ENCODE data around the gene SEPTIN8. TPM values are rescaled to one million over a fixed set of nuclear protein-coding genes. Genes with fewer than 3 reads are reported as not detected.

The SEPTIN8 gene
- total RNA-seq, 1 donor from 2014 or later, result 26.9 TPM

DNA sequence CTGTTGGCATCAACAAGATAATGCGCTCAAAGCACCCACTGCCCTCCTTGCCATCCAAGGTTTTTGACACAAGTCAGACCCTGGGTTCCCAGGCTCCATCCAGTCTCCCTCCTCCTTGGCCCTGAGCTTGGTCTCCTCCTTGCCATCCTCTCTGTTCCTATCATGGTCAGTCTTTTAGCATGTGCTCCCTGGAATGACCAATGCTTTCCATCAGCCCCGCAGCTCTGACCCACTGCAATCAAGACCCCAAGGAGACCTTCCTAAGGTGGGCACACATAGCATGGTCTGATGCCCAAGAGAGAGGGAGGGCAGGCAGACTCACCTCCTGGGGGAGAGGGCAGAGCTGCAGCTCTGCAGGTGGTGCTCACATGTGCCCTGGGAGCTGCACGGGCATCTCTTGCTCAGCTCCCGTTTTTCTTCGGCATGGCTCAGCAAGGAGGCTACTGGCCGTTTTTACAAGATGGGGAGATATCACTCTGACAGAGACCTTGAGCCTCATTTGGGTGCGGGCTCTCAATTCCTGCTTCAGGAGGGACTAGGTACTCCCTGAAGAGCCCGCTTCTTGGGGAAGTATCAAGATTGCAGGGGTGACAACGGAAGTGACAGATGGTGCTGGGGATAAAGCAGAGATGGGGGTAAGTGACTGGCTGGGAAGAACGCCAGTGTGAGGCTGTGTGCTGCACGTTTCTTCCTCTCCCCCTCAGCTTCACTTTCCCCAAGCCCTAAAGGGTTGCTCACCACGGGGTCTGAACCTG lies 3.3 kb downstream of the SEPTIN8 start:
- Mint-ChIP-seq H3K27ac (ENCODE audit: unreplicated experiment) (no peak overlapping the region), H3K4me1 (ENCODE audit: low read depth, unreplicated experiment) (peaks cover 10% of the 10 kb centered on the region), H3K27me3 (ENCODE audit: unreplicated experiment) (peaks cover 12% of the 10 kb centered on the region), H3K9me3 (ENCODE audit: unreplicated experiment) (no peaks in the 10 kb centered on the region), H3K4me3 (ENCODE audit: unreplicated experiment) (no peak overlapping the region), H3K36me3 (ENCODE audit: unreplicated experiment) (no peaks in the 10 kb centered on the region)
- TF ChIP-seq, protein P1, sequence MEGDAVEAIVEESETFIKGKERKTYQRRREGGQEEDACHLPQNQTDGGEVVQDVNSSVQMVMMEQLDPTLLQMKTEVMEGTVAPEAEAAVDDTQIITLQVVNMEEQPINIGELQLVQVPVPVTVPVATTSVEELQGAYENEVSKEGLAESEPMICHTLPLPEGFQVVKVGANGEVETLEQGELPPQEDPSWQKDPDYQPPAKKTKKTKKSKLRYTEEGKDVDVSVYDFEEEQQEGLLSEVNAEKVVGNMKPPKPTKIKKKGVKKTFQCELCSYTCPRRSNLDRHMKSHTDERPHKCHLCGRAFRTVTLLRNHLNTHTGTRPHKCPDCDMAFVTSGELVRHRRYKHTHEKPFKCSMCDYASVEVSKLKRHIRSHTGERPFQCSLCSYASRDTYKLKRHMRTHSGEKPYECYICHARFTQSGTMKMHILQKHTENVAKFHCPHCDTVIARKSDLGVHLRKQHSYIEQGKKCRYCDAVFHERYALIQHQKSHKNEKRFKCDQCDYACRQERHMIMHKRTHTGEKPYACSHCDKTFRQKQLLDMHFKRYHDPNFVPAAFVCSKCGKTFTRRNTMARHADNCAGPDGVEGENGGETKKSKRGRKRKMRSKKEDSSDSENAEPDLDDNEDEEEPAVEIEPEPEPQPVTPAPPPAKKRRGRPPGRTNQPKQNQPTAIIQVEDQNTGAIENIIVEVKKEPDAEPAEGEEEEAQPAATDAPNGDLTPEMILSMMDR (IDR thresholded peaks at IDR 0.05; ENCODE audit: partially characterized antibody, unreplicated experiment), result no peak
- no peak for DNase-seq

DNA sequence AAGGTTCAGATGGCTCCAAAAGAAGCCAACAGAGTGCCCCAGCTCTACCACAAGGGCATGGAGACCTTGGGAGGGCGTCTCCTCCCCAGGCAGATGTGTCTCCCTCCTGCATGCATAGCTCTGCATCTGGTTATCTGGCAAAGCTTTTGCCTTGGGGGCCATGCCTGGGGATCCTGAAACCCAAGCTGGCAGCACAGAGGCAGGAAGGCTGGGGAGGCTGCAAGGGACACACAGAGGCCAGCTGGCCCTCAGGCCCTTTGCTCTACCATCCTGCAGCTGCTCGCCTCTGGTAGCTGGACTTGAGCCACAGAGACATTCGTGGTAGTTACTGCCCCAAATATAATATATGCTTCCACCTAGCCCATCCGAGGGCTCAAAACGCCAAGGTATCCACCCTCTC lies 3.9 kb downstream of the SEPTIN8 start:
- no peaks in the 10 kb centered on the region for H3K9me3 Mint-ChIP-seq (ENCODE audit: unreplicated experiment)
- H3K4me3 Mint-ChIP-seq (ENCODE audit: unreplicated experiment), result no peak overlapping the region
- no peak overlapping the region for H3K27ac Mint-ChIP-seq (ENCODE audit: unreplicated experiment)

DNA sequence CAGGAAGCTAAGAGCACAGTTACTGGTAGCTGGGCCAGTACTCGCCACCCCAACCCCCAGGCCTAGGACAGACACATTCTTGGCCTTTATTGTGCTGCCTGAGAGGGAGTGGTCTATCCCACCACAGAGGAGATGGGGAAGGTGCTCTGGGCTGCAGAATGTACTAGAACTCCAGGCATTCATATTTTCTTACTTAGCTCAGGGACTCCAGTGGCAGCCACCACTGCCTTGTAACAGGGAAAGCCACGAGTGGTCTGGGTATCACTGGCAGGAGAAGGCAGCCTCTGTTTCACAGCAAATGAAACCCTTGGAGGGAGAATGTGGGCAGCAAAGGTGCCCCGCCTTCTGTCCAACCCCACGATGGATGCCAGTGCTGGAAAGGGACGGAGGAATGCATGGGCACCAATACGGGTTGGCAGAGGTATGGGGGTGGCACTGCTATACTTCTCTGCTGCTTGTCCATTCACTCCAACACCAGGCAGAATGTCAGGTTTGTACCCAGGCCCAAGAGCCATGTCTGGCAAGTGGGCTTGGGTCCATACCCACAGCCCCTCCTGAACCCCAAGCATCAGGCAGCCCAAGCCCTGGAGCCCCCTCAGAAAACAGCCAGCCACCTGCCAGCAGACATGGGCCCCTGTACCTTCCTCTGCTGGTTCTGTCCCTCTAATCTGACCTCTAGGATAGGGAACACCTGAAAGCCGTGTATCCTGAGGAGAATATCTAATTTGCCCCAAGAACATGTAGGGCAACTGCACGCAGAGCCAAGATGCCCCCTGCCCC lies 4.6 kb downstream of the SEPTIN8 start:
- H3K4me3 Mint-ChIP-seq (ENCODE audit: unreplicated experiment), result no peak overlapping the region
- no peaks in the 10 kb centered on the region for H3K9me3 Mint-ChIP-seq (ENCODE audit: unreplicated experiment)
- H3K36me3 Mint-ChIP-seq (ENCODE audit: unreplicated experiment), result no peaks in the 10 kb centered on the region
- no peak for DNase-seq
- H3K27ac Mint-ChIP-seq (ENCODE audit: unreplicated experiment), result no peak overlapping the region
- TF ChIP-seq, protein P1 (IDR thresholded peaks at IDR 0.05; ENCODE audit: partially characterized antibody, unreplicated experiment), result no peak
- peaks cover 6% of the 10 kb centered on the region for H3K4me1 Mint-ChIP-seq (ENCODE audit: low read depth, unreplicated experiment)
- peaks cover 12% of the 10 kb centered on the region for H3K27me3 Mint-ChIP-seq (ENCODE audit: unreplicated experiment)

More for the DNA sequence above, 3.9 kb downstream of the SEPTIN8 start:
- Mint-ChIP-seq H3K36me3 (ENCODE audit: unreplicated experiment) (no peaks in the 10 kb centered on the region), H3K27me3 (ENCODE audit: unreplicated experiment) (peaks cover 12% of the 10 kb centered on the region), H3K4me1 (ENCODE audit: low read depth, unreplicated experiment) (peaks cover 10% of the 10 kb centered on the region)
- TF ChIP-seq, protein P1 (IDR thresholded peaks at IDR 0.05; ENCODE audit: partially characterized antibody, unreplicated experiment), result no peak
- DNase-seq, result no peak

DNA sequence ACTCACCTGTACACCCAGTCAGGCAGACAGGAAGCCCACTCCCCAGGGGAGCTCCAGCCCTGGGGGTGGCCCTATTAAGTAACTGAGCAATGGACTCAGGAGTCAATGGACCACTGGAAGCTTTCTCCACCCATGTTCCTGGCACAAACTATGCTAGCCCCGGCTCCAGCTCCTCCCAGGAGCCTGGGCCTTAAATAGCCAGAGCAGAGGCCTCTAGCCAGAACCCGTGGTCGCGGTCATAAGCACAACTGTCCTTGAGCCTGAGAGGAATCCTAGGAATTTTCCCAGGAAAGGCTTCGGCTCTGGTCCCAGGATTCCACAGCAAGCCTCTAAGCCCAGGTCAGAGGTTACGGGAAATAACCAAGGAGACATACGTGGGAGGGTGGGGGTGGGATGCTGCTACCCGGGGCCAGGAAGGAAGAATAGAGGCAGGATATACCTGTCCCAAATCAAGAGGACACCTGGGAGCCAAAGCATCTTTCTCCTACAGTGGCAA lies 5.5 kb downstream of the SEPTIN8 start:
- DNase-seq, result no peak

More for the DNA sequence above, 5.5 kb downstream of the SEPTIN8 start:
- Mint-ChIP-seq H3K9me3 (ENCODE audit: unreplicated experiment) (peaks cover 3% of the 10 kb centered on the region), H3K27me3 (ENCODE audit: unreplicated experiment) (peaks cover 14% of the 10 kb centered on the region), H3K36me3 (ENCODE audit: unreplicated experiment) (no peaks in the 10 kb centered on the region), H3K4me3 (ENCODE audit: unreplicated experiment) (no peak overlapping the region), H3K4me1 (ENCODE audit: low read depth, unreplicated experiment) (peaks cover 6% of the 10 kb centered on the region), H3K27ac (ENCODE audit: unreplicated experiment) (no peak overlapping the region)
- TF ChIP-seq, protein P1 (IDR thresholded peaks at IDR 0.05; ENCODE audit: partially characterized antibody, unreplicated experiment), result no peak

Measured in glutamatergic neuron (in vitro differentiated cells).